ENCODE data around the gene IMMP2L.

- TF ChIP-seq CTCF (IDR thresholded peaks at IDR 0.05; ENCODE audit: insufficient read depth, low read length, poor library complexity, severe bottlenecking) (no peak), EZH2phosphoT487 (conservative IDR thresholded peaks at IDR 0.05; ENCODE audit: low read length) (no peak)
These were observed 199.7 kb downstream of the IMMP2L start for GRCh38 chr7:111362506-111363054.

Measured in SU-DHL-6 (cell line).